HG03442 (cell line): ENCODE results near the gene ELOVL5.
A peak's percentile ranks its signal among the peaks of the same experiment; 100 is the strongest.

Experiments used
- ATAC-seq: cut with Tn5 transposase; IDR thresholded peaks from one replicate; pipeline ENCODE4 v1.9.1; 2021; ENCODE audit warnings: mild to moderate bottlenecking, moderate library complexity; ENCODE audit not compliant: unreplicated experiment

ELOVL5 gene

DNA sequence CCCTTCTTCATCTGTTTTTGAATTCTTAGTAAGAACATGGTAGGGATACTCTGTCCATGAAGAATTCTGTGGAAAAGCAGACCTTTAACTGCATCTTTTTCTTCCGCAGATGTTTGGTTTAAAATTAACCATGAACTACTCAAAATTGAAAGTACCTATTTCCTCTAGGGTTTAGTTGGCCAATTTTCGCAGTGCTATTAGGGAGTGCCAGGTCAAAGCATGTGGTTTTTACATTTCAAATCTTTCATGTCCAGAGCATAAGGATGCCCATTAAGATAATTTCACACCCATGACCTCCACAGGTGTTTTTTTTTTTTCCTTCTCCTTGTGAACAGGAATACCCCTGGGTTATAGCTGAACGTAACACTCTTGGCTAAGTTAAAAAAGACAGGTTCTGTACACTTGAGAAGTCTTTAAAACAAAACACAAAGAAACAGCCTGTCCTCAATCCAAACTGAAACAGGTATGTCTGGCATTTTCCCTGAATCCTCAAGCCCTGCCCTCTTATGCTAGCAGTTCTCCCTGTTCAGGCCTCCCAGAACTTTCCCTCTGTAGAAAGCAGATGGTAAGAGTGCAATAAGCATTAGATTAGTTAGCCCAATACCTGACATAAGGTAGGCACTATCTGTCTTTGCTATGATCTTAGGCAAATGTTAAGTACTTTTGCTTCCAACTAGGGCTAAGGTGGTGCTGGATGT lies 67.1 kb downstream of the ELOVL5 start:
- peak; percentile 41 for ATAC-seq

- no peak for ATAC-seq
Observed at GRCh38 chr6:53280207-53280606, 68.5 kb downstream of the ELOVL5 start.

GRCh38 chr6:53279293-53279692 lies 69.5 kb downstream of the ELOVL5 start:
- ATAC-seq: no peak

DNA sequence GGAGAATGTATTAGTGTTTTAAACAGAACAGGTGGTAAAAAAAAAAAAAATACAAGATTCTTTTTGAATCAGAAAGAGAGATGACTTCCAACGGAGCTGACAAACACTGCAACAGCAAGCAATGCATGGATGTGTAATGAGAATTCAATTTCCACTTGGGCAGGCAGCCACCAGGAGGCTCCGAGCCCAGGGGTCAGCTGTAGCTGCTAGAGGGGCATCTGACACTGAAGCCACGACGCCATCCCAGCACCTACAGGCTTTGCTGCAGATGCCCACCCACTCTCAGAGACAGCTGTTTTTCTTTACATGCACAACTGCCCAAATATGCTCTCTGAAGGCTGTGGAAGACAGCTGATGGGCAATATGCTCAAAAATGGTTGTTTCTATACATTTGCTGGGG lies 75.4 kb downstream of the ELOVL5 start:
- ATAC-seq: no peak

- no peak for ATAC-seq
Observed at GRCh38 chr6:53269827-53270226, 78.9 kb downstream of the ELOVL5 start.

DNA sequence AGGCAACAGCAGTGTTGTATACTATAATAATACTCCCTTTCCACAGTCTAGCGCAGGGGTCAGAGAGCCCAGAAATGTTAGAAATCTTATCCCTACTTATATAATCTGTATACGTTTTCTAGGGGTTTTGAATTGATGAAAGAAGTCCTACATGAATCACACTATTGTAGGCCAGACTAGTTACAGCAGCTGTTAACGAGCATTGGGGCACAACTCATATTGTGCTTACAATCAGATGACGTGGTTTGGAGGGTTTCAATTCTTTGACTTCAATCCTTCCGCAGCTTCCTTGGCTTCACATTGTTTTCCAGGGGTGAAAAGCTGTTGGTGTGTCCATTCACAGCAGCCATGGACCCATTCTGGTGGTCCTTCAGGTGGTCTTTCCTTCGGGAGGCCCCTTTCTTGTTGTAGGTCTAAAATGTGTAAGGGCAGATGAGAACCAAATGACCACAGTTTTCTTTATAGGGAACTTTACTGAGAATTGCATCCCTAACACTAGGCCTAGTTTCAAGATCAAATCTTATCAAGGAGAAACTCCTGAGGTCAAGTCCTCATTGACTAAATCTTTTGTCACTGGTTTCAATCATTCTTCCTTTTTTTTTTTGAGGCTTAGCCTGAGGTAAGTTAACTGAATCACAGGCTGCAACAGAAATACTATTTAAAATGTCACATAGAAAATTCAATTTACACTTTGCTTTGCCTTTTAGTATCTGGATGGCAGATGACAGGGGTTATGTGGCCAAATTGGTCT lies 79.7 kb downstream of the ELOVL5 start:
- ATAC-seq: no peak

GRCh38 chr6:53266553-53267090 lies 82.1 kb downstream of the ELOVL5 start:
- ATAC-seq: no peak

DNA sequence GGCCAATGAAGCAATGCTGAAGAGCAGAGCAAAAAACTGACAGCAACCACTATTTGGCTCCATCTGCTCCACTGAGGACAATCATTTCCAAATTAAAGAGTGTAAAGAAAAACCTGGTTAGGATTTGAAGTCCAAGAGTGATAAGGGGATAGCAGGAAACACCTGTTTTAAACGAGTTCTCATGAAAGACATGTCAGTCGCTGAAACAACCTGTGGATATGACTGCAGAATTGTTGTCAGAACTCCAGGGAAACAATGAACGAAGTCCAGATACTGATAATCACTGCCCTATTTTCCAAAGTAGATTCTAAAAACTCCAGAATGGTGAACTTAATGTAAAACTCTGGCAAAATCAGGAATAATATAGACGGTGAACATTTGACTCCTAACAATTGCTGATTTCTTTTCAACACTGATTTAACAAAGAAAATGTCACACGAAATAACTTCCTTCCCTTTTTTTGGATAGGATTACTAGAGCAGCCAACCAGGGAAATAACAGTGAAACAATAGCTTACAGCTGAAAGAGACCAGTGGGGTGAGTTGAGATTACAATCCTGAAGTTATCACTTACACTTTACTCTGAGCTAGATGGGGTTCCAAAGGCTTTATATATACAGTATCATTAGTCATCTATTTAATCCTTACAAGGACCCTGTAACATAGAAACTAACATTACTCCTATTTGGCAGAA lies 83.7 kb downstream of the ELOVL5 start:
- ATAC-seq: no peak

GRCh38 chr6:53264337-53264736 lies 84.4 kb downstream of the ELOVL5 start:
- no peak for ATAC-seq

- ATAC-seq: no peak
Observed at GRCh38 chr6:53263917-53264316, 84.8 kb downstream of the ELOVL5 start.

DNA sequence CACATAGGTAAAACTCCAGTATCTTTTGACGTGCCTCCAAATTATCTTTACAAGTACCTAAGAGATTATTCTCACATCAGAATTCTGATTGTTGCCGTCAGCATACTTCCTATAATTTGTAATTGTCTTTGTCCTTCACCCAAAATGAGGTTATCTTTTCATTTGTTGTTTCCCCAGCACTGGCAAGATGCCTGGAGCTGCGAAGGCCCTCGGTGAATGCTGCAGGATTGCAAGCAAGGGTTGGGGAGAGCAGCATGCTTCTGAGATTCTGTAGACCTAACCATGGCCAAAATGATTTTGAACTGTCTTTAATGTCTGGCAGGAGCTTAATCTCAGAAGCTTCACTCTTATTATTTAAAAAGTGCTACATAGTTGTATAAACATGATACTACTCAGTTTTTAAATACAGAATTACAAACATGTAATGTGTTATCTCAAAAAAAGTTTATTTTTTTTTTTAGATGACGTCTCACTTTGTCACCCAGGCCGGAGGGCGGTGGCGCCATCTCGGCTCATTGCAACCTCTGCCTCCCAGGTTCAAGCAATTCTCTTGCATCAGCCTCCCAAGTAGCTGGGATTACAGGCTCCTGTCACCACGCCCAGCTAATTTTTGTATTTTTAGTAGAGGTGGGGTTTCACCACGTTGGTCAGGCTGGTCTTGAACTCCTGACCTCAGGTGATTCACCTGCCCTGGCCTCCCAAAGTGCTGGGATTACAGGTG lies 88.7 kb downstream of the ELOVL5 start:
- no peak for ATAC-seq

- no peak for ATAC-seq
Observed at GRCh38 chr6:53258774-53259155, 90.0 kb downstream of the ELOVL5 start.

- ATAC-seq: no peak
Observed at GRCh38 chr6:53258076-53258773, 90.5 kb downstream of the ELOVL5 start.

- no peak for ATAC-seq
Observed at GRCh38 chr6:53257533-53257932, 91.2 kb downstream of the ELOVL5 start.

DNA sequence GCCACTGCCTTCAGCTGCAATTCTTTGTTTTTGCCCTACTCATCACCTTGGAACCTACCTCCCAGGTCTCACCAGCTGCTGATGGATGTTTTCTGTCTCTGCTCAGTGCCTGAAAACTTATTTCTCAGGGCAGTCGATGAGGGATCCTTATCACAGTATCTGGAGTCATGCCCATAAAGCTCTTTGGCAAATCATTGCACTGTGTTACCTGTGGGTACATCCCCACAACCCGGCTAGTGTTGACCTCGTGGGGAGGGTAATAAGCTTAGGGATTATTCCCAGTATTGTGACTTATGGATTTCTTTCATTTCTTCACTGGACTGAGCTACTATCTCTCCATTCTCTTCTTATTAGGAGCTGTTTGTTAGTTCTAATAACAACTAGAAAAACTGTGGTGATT lies 91.7 kb downstream of the ELOVL5 start:
- ATAC-seq: no peak

GRCh38 chr6:53252177-53252692 lies 96.5 kb downstream of the ELOVL5 start:
- no peak for ATAC-seq

DNA sequence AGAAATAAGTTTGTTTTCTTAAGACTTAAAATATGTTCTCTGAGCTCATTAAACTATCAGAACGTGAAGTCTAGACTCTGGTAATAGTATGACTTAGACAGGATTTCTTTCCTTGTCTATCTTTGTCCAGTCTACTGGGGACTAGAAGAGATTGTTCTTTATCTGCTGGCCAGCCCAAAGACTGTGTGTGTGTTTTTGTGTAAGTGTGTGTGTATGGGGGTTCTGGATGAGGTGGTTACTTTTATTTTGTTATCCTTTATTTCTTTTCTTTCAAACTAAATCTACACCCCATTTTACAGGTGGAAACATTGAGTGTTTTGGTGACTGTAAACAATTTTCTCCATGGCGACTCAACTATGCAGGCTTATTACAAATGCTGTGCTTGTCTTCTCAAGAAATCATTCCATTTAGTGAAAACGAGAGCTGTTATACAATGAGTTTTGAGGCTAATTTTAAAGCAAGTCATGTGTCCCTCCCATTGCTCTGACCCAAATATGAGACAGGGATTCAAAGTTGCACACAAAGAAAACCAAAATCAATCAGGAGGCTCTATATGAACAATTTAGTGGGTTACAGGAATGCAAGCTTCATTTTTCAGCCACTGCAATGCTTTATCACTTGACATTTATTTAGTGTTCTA lies 97.6 kb downstream of the ELOVL5 start:
- ATAC-seq: no peak

DNA sequence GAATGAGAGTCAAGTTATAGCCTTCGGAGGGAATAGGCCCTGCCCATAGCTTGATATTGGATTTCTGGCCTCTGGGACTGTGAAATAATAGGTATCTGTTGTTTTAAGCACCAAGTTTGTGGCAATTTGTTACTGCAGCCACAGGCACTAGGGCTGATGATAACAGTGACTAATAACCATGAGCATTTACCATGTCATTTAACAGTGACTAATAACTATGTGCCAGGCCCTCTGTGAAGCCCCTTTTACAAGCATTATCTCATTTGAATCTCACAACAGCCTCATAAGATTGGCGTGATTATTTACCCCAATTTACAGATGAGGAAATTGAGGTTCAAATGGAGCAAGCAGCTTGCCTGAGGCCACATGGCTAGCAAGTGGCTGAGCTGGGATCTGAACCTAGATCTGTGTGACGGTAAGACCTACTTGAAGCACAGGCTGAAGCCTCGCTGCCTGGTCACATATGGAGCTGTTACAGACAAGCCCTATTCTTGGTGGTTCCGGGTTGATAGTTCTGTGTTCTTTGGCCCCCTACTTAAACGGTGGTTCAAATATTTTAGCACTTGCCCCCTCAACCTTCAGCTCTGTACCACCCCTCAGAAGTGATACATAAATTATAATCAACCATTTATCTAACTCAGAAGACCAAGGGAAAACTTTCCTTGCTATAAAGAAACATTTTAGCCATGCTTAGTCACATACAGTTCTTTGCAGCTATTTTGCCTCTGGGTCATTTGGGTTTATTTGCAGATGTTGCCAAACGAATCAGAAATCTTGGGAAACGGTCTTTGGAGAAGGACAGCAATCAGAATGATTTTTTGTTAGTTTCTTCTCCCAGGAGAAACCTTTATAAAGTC lies 98.3 kb downstream of the ELOVL5 start:
- ATAC-seq: no peak

- ATAC-seq: no peak
Observed at GRCh38 chr6:53246924-53247323, 101.8 kb downstream of the ELOVL5 start.
